OCI-LY1 (cell line): ENCODE results near the gene ETV2.

Experiments used
- CTCF ChIP-seq: fragments of 200-600 bp; sonication (generic), shearing (Covaris generic); IDR thresholded peaks from 2 replicates; pipeline ENCODE4 v1.5.1; 2017; ENCODE audit warnings: mild to moderate bottlenecking, antibody characterized with exemption, low read length, moderate library complexity, mixed read lengths
- EZH2 ChIP-seq: fragments of 200-600 bp; sonication (generic), shearing (Covaris generic); IDR thresholded peaks from 2 replicates; pipeline ENCODE4 v1.8.0; 2017; ENCODE audit warnings: borderline replicate concordance, mixed run types, mild to moderate bottlenecking, antibody characterized with exemption, low read length, moderate library complexity, mixed read lengths

- TF ChIP-seq CTCF, result no peak
- TF ChIP-seq EZH2, result no peak
These were observed 4.4 kb upstream of the ETV2 start for GRCh38 chr19:35637165-35637564.
